ENCODE results near the gene LRRIQ4.

The LRRIQ4 gene

GRCh38 chr3:169836942-169837275 is 24.2 kb downstream of the LRRIQ4 start:
- no peaks in the 10 kb centered on the region for H3K27me3 ChIP-seq (ENCODE audit: insufficient read depth, low read length)
- TF ChIP-seq, protein P1, sequence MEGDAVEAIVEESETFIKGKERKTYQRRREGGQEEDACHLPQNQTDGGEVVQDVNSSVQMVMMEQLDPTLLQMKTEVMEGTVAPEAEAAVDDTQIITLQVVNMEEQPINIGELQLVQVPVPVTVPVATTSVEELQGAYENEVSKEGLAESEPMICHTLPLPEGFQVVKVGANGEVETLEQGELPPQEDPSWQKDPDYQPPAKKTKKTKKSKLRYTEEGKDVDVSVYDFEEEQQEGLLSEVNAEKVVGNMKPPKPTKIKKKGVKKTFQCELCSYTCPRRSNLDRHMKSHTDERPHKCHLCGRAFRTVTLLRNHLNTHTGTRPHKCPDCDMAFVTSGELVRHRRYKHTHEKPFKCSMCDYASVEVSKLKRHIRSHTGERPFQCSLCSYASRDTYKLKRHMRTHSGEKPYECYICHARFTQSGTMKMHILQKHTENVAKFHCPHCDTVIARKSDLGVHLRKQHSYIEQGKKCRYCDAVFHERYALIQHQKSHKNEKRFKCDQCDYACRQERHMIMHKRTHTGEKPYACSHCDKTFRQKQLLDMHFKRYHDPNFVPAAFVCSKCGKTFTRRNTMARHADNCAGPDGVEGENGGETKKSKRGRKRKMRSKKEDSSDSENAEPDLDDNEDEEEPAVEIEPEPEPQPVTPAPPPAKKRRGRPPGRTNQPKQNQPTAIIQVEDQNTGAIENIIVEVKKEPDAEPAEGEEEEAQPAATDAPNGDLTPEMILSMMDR (IDR thresholded peaks at IDR 0.05; ENCODE audit: low read length), result no peak
- TF ChIP-seq EZH2 (IDR thresholded peaks at IDR 0.05; ENCODE audit: borderline replicate concordance, low read length), result no peak
- no peaks in the 10 kb centered on the region for H3K79me2 ChIP-seq (ENCODE audit: insufficient read depth, low read length)
- H3K36me3 ChIP-seq (ENCODE audit: insufficient read depth, low read length), result no peaks in the 10 kb centered on the region
- H4K20me1 ChIP-seq (ENCODE audit: insufficient read depth, low read length), result no peaks in the 10 kb centered on the region
- H3K4me1 ChIP-seq (ENCODE audit: insufficient read depth, low read length, severe bottlenecking), result peaks cover 24% of the 10 kb centered on the region
- H3K27ac ChIP-seq (ENCODE audit: low read depth, low read length, poor library complexity, severe bottlenecking), result peak overlapping the region; percentile 64
- peak overlapping the region; percentile 72 for H2AFZ ChIP-seq (ENCODE audit: low read length)
- H3K9me2 ChIP-seq (ENCODE audit: low read depth, low read length), result no peaks in the 10 kb centered on the region
- no peak overlapping the region for H3K4me3 ChIP-seq (ENCODE audit: low read depth, low read length, poor library complexity, severe bottlenecking)
- H3F3A ChIP-seq (ENCODE audit: insufficient read depth, low read length), result no peaks in the 10 kb centered on the region
- H3K9ac ChIP-seq (ENCODE audit: low read length), result peak overlapping the region; percentile 44; the same call in 1 of the 2 replicates
- no peaks in the 10 kb centered on the region for H3K9me3 ChIP-seq (ENCODE audit: low read length)
- H3K4me2 ChIP-seq (ENCODE audit: low read length), result 0 out of 2 replicates have a peak overlapping the region, but pooled peaks have one; percentile 17

DNA sequence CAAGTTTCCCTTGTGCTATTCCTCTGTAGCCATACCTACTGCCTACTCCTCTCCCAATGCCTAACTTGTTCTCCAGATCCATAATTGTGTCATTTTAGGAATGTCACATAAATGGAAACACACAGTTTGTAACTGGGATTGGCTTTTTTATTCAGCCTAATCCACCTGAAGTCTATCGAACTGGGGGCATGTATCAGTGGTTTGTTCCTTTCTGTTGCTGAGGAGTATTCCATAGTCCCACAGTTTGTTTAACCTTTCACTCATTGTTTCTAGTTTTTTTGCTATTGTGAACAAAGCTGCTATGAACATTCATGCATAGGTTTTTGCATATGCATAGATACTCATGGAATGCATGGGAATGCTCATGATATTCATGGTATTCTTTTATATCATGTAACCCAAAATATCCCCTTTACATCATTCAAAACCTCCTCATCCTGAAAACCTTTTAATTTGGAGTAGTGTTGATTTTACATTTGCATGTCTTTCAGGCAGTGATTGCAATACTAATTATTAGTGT is 25.9 kb downstream of the LRRIQ4 start:
- Histone ChIP-seq H3F3A (ENCODE audit: insufficient read depth, low read length) (no peaks in the 10 kb centered on the region), H3K79me2 (ENCODE audit: insufficient read depth, low read length) (no peaks in the 10 kb centered on the region), H3K4me3 (ENCODE audit: low read depth, low read length, poor library complexity, severe bottlenecking) (no peak overlapping the region), H3K36me3 (ENCODE audit: insufficient read depth, low read length) (no peaks in the 10 kb centered on the region), H3K9ac (ENCODE audit: low read length) (no peak overlapping the region), H3K9me2 (ENCODE audit: low read depth, low read length) (no peaks in the 10 kb centered on the region), H2AFZ (ENCODE audit: low read length) (no peak overlapping the region), H4K20me1 (ENCODE audit: insufficient read depth, low read length) (no peaks in the 10 kb centered on the region), H3K4me2 (ENCODE audit: low read length) (no peak overlapping the region), H3K4me1 (ENCODE audit: insufficient read depth, low read length, severe bottlenecking) (peaks cover 24% of the 10 kb centered on the region), H3K27me3 (ENCODE audit: insufficient read depth, low read length) (no peaks in the 10 kb centered on the region), H3K27ac (ENCODE audit: low read depth, low read length, poor library complexity, severe bottlenecking) (no peak overlapping the region), H3K9me3 (ENCODE audit: low read length) (no peaks in the 10 kb centered on the region)
- TF ChIP-seq EZH2 (IDR thresholded peaks at IDR 0.05; ENCODE audit: borderline replicate concordance, low read length), result no peak
- TF ChIP-seq, protein P1 (IDR thresholded peaks at IDR 0.05; ENCODE audit: low read length), result no peak

DNA sequence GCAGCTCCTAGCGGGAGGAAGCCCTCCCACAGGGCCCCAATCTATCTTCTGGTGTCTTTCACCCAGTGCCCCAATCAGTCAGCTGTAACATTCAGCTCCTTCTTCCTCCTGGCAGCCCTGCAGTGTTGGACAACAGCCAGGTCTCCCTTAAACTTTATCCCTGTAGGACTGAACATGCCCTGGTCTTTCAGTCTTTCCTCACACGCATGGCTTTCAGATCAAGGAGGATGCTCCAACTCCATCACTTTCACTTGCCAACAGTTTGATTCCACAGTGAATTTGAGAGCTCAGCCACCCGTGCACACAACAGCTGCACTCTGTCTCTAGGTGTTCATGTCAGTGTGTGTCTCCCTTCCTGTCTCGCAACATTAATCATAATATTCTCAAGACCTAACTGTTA is 28.5 kb downstream of the LRRIQ4 start:
- Histone ChIP-seq H3K4me1 (ENCODE audit: insufficient read depth, low read length, severe bottlenecking) (peaks cover 19% of the 10 kb centered on the region), H3K27me3 (ENCODE audit: insufficient read depth, low read length) (no peaks in the 10 kb centered on the region), H3K9ac (ENCODE audit: low read length) (no peak overlapping the region), H3K36me3 (ENCODE audit: insufficient read depth, low read length) (no peaks in the 10 kb centered on the region), H3F3A (ENCODE audit: insufficient read depth, low read length) (no peaks in the 10 kb centered on the region), H3K4me3 (ENCODE audit: low read depth, low read length, poor library complexity, severe bottlenecking) (no peak overlapping the region), H3K79me2 (ENCODE audit: insufficient read depth, low read length) (no peaks in the 10 kb centered on the region), H3K9me2 (ENCODE audit: low read depth, low read length) (no peaks in the 10 kb centered on the region), H3K9me3 (ENCODE audit: low read length) (no peaks in the 10 kb centered on the region), H2AFZ (ENCODE audit: low read length) (no peak overlapping the region), H3K27ac (ENCODE audit: low read depth, low read length, poor library complexity, severe bottlenecking) (no peak overlapping the region), H3K4me2 (ENCODE audit: low read length) (peak overlapping the region; percentile 26; the same call in 1 of the 2 replicates), H4K20me1 (ENCODE audit: insufficient read depth, low read length) (no peaks in the 10 kb centered on the region)
- TF ChIP-seq, protein P1 (IDR thresholded peaks at IDR 0.05; ENCODE audit: low read length), result no peak
- TF ChIP-seq EZH2 (IDR thresholded peaks at IDR 0.05; ENCODE audit: borderline replicate concordance, low read length), result no peak

Data from OCI-LY1 (cell line).